OCI-LY3 (cell line): ENCODE results near the gene LOXL1.
A peak's percentile ranks its signal among the peaks of the same experiment; 100 is the strongest.

ENCODE experiments used
- H2AFZ ChIP-seq: fragments of 200-600, 300-600 bp; shearing (Covaris generic); 2 replicates; pipeline ENCODE4 v1.6.0; 2014; ENCODE audit warnings: antibody characterized with exemption, low read depth, low read length
- H3K27ac ChIP-seq: fragments of 200-600, 300-600 bp; sonication (generic); 2 replicates; pipeline ENCODE4 v1.5.1; 2014; ENCODE audit warnings: mild to moderate bottlenecking, low read length, moderate library complexity, mixed read lengths
- H3K27me3 ChIP-seq: fragments of 200-600, 300-600 bp; sonication (generic); 2 replicates; pipeline ENCODE4 v1.6.1; 2014; ENCODE audit warnings: low read depth, low read length, mixed read lengths
- H3K36me3 ChIP-seq: fragments of 200-600, 300-600 bp; sonication (generic); replicated peaks from 2 replicates; pipeline ENCODE3; 2014; ENCODE audit warnings: low read depth, low read length, mixed read lengths
- H3K4me1 ChIP-seq: fragments of 300-600, 200-600 bp; sonication (generic); 2 replicates; pipeline ENCODE4 v1.6.1; 2014; ENCODE audit warnings: low read length, mixed read lengths
- H3K4me2 ChIP-seq: fragments of 200-600, 300-600 bp; sonication (generic); 2 replicates; pipeline ENCODE4 v1.6.1; 2014; ENCODE audit warnings: low read length, mixed read lengths
- H3K4me3 ChIP-seq: fragments of 300-600, 200-600 bp; sonication (generic); 2 replicates; pipeline ENCODE4 v1.5.1; 2014; ENCODE audit warnings: antibody characterized with exemption, mild to moderate bottlenecking, low read length, moderate library complexity
- H3K79me2 ChIP-seq: fragments of 300-600, 200-600 bp; shearing (Covaris generic); 2 replicates; pipeline ENCODE4 v1.6.1; 2014; ENCODE audit warnings: mild to moderate bottlenecking, low read length, mixed read lengths
- H3K9ac ChIP-seq: fragments of 300-600, 200-600 bp; shearing (Covaris generic); 2 replicates; pipeline ENCODE4 v1.6.0; 2014; ENCODE audit warnings: mild to moderate bottlenecking, low read length, moderate library complexity
- H3K9me3 ChIP-seq: fragments of 200-600, 300-600 bp; shearing (Covaris generic); 2 replicates; pipeline ENCODE4 v1.6.1; 2014; ENCODE audit warnings: low read length, mixed read lengths; ENCODE audit not compliant: insufficient read depth
- H4K20me1 ChIP-seq: fragments of 200-600, 300-600 bp; sonication (generic); 2 replicates; pipeline ENCODE4 v1.6.1; 2016; ENCODE audit warnings: low read length, mixed read lengths; ENCODE audit not compliant: insufficient read depth
- EZH2phosphoT487 ChIP-seq: fragments of 200-600 bp; shearing (Covaris generic); IDR thresholded peaks from 2 replicates; pipeline ENCODE4 v1.6.1; 2018; ENCODE audit warnings: antibody characterized with exemption, mixed run types, low read depth
- TF ChIP-seq, protein P1 (sequence below): fragments of 200-600, 300-600 bp; sonication (generic); IDR thresholded peaks from 2 replicates; pipeline ENCODE4 v1.5.1; 2014; ENCODE audit warnings: antibody characterized with exemption, low read length, low read depth

Gene LOXL1

DNA sequence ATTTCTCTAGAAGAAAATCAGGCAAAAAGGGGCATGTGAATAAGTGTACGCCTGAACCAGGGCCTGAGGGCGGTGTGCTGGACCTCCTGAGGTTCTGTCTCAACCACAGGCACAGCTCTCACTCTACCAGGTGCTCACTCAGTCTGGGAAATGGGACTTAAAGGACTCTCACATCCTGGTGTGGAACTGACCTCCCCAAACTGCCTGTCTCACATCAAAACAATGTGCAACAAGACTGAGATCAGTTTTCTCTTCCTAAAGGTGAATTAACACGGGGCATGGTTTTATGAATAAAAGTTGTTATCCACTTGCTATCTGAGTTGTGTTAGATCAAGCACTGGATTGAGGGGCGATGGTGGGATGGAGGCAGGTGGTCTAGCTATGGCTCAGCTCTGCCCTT lies 61.0 kb downstream of the LOXL1 start:
- Histone ChIP-seq H3K4me3 (no peak overlapping the region), H3K4me1 (peaks cover 77% of the 10 kb centered on the region), H3K36me3 (peaks cover 14% of the 10 kb centered on the region), H3K9me3 (no peaks in the 10 kb centered on the region), H3K9ac (peak overlapping the region; percentile 69), H3K27me3 (no peaks in the 10 kb centered on the region), H3K79me2 (peaks cover 27% of the 10 kb centered on the region), H3K27ac (peak overlapping the region; percentile 91), H4K20me1 (no peaks in the 10 kb centered on the region), H2AFZ (no peak overlapping the region), H3K4me2 (peak overlapping the region; percentile 51)
- TF ChIP-seq, protein P1, sequence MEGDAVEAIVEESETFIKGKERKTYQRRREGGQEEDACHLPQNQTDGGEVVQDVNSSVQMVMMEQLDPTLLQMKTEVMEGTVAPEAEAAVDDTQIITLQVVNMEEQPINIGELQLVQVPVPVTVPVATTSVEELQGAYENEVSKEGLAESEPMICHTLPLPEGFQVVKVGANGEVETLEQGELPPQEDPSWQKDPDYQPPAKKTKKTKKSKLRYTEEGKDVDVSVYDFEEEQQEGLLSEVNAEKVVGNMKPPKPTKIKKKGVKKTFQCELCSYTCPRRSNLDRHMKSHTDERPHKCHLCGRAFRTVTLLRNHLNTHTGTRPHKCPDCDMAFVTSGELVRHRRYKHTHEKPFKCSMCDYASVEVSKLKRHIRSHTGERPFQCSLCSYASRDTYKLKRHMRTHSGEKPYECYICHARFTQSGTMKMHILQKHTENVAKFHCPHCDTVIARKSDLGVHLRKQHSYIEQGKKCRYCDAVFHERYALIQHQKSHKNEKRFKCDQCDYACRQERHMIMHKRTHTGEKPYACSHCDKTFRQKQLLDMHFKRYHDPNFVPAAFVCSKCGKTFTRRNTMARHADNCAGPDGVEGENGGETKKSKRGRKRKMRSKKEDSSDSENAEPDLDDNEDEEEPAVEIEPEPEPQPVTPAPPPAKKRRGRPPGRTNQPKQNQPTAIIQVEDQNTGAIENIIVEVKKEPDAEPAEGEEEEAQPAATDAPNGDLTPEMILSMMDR, result no peak
- no peak for TF ChIP-seq EZH2phosphoT487

DNA sequence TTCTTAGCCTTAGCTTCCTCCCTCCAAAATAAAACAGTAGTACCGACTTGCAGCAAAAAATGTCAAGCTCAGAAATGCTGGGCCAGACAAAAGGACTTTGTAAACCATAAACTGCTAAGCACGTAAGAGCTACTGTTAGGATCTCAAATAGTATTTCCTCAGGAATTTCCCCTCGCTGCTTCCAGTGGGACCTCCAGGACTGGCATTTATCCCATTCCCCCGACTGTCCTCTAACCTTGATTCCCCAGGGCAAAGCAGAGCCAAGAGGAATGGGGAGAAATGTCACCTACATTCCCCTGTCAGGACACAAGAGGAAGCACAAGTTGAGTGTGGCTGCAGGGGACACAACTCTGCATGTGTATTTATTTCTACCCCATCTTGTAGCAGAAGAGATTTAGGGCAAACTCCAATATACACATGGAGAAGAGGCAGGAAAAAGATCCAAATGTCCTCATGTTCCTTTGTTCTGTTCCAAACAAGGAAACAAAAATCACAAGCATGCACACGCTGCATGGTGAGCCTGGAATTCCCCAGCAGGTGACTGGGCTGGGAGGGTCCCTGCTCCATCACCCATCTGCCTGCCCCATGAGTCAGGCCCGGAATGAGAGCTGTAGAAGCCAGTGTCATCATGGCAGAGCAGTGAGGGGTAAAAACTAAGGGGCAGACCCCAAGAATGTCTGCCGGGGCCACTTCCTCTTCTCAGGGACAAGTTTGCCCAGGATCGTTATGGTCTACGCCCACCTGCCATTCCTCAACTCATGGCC lies 61.6 kb downstream of the LOXL1 start:
- Histone ChIP-seq H2AFZ (no peak overlapping the region), H3K27me3 (no peaks in the 10 kb centered on the region), H3K9ac (peak overlapping the region; percentile 69), H4K20me1 (no peaks in the 10 kb centered on the region), H3K4me3 (peak overlapping the region; percentile 1; the same call in 1 of the 2 replicates), H3K9me3 (no peaks in the 10 kb centered on the region), H3K79me2 (peaks cover 27% of the 10 kb centered on the region), H3K36me3 (peaks cover 14% of the 10 kb centered on the region), H3K27ac (peak overlapping the region; percentile 91), H3K4me2 (peak overlapping the region; percentile 51), H3K4me1 (peaks cover 76% of the 10 kb centered on the region)
- TF ChIP-seq, protein P1, result no peak
- no peak for TF ChIP-seq EZH2phosphoT487

- TF ChIP-seq, protein P1, result no peak
- no peak for TF ChIP-seq EZH2phosphoT487
- Histone ChIP-seq H3K4me1 (peaks cover 79% of the 10 kb centered on the region), H3K4me2 (peak overlapping the region; percentile 51)
These were observed 62.2 kb downstream of the LOXL1 start for GRCh38 chr15:73988445-73988969.

DNA sequence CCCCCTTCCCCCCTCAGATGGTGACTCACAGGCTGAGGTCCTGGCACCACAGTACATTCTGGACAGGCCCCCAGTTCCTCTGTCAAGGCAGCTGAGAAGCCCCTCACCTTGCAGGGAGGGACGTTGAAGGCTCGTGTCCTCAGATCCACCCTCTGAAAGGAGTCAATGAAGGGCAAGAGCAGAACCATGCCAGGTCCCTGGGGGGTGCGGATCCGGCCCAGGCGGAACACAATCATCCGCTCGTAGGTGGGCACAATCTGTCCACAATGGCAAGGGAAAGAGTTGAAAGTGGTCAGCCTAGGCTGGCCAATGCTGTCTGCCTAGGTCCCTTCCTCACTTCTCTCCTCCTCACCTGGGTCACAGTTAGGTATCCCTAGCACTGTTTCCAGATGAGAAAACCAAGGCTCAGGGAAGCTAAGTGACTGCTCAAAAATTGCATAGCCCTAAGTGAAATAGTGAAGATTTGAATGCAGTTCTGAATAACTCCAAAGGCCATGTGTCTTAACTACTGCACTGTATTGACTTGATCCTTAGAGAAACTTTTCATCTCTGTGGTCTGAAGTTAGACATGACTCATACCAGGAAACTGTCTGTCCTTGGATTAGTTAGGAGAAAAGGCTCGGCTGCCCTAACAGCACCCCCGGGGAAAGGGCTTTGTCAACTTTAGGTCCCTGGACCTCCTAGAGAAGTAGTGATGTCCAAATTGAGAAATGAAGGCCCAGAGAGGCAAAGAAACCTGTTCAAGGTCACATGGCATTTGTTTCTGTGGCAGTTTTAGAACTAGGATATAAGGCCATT lies 62.9 kb downstream of the LOXL1 start:
- H3K4me1 ChIP-seq, result peaks cover 85% of the 10 kb centered on the region
- TF ChIP-seq, protein P1, result no peak
- TF ChIP-seq EZH2phosphoT487, result no peak
- H3K9ac ChIP-seq, result peak overlapping the region; percentile 55; the same call in 1 of the 2 replicates
- H3K27ac ChIP-seq, result peak overlapping the region; percentile 91
- H3K36me3 ChIP-seq, result peaks cover 9% of the 10 kb centered on the region
- peaks cover 31% of the 10 kb centered on the region for H3K79me2 ChIP-seq
- no peaks in the 10 kb centered on the region for H3K9me3 ChIP-seq
- H3K27me3 ChIP-seq, result no peaks in the 10 kb centered on the region
- no peak overlapping the region for H2AFZ ChIP-seq
- peak overlapping the region; percentile 51 for H3K4me2 ChIP-seq
- H4K20me1 ChIP-seq, result no peaks in the 10 kb centered on the region
- H3K4me3 ChIP-seq, result no peak overlapping the region

More at GRCh38 chr15:73988445-73988969, 62.2 kb downstream of the LOXL1 start:
- Histone ChIP-seq H3K4me3 (no peak overlapping the region), H4K20me1 (no peaks in the 10 kb centered on the region), H3K9me3 (no peaks in the 10 kb centered on the region), H3K27ac (peak overlapping the region; percentile 91), H2AFZ (no peak overlapping the region), H3K36me3 (peaks cover 14% of the 10 kb centered on the region), H3K79me2 (peaks cover 27% of the 10 kb centered on the region), H3K9ac (peak overlapping the region; percentile 55; the same call in 1 of the 2 replicates), H3K27me3 (no peaks in the 10 kb centered on the region)
